ENCODE results near the gene TMEM158.

DNA sequence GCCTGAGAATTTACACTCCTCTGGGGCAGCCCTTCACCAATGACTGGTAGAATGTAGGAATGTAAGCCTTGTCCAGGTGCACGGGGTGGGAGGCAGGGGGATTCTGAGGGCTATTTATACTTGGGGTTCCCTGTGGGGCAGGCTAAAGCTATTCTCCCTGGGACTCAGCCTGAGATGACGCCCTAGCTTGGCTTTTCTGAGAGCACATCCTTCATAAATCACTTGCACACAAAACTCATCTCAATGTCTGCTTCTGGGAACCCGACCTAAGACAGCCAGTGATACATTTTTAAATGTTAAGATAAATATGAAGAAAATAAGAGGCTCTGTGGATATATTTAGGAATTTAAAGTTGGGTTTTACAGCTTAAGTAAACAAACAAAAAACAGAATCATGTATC, 16.6 kb downstream of the TMEM158 start:
- TF ChIP-seq EZH2 (IDR thresholded peaks at IDR 0.05) (no peak), CTCF (IDR thresholded peaks at IDR 0.05) (no peak)
